Keratinocyte (primary cell): ENCODE results near the gene GOLGA7B. TPM values are rescaled to one million over a fixed set of nuclear protein-coding genes. Genes with fewer than 3 reads are reported as not detected.

Experiments used
- DNase-seq: peaks from one replicate; pipeline ENCODE4 v3.0.0-alpha.2; 2011; ENCODE audit warnings: low read depth, missing footprints, low spot score
- FAIRE-seq: peaks from 2 replicates; lab custom pipeline; 2011; peaks lifted over from hg19 to GRCh38; lab: Jason Lieb, UNC
- H2AFZ ChIP-seq: 2 replicates; pipeline ENCODE4 v1.6.0; 2012; ENCODE audit warnings: low read length, control low read depth, inconsistent platforms; ENCODE audit not compliant: control insufficient read depth
- H3K27ac ChIP-seq: 2 replicates; pipeline ENCODE4 v1.5.1; 2011; ENCODE audit warnings: low read length; ENCODE audit not compliant: control insufficient read depth, insufficient read depth
- H3K27me3 ChIP-seq: 3 replicates; pipeline ENCODE4 v1.6.0; 2011; ENCODE audit warnings: low read length; ENCODE audit not compliant: control insufficient read depth, insufficient read depth; ENCODE audit errors: extremely low read depth
- H3K36me3 ChIP-seq, 2 experiments: 2 replicates in 1 of 2; 3 replicates in 1 of 2; pipeline ENCODE4 v1.5.1; 2011; ENCODE audit warnings: low read length in 2 of 2, mild to moderate bottlenecking in 1 of 2; ENCODE audit not compliant: control insufficient read depth in 2 of 2, insufficient read depth in 2 of 2; ENCODE audit errors: extremely low read depth in 1 of 2
- H3K4me1 ChIP-seq: 3 replicates; pipeline ENCODE4 v1.5.1; 2011; ENCODE audit warnings: low read length; ENCODE audit not compliant: control insufficient read depth, insufficient read depth; ENCODE audit errors: extremely low read depth
- H3K4me2 ChIP-seq: 3 replicates; pipeline ENCODE4 v1.6.0; 2011; ENCODE audit warnings: low read depth, low read length; ENCODE audit not compliant: control insufficient read depth, insufficient read depth; ENCODE audit errors: extremely low read depth
- H3K4me3 ChIP-seq, 3 experiments: fragments of 200-600 bp in 1 of 3; sonication (generic) in 1 of 3; 2 replicates in 2 of 3; 3 replicates in 1 of 3; pipeline ENCODE4 v1.5.1; 2011 to 2016; ENCODE audit warnings: low read length in 3 of 3, mild to moderate bottlenecking in 3 of 3, control low read depth in 2 of 3, inconsistent platforms in 1 of 3, low read depth in 1 of 3, mixed read lengths in 1 of 3, mixed run types in 1 of 3, moderate library complexity in 1 of 3; ENCODE audit not compliant: control insufficient read depth in 2 of 3, insufficient read depth in 2 of 3; ENCODE audit errors: extremely low read depth in 1 of 3
- H3K79me2 ChIP-seq: 2 replicates; pipeline ENCODE4 v1.6.0; 2012; ENCODE audit warnings: low read length; ENCODE audit not compliant: control insufficient read depth, insufficient read depth
- H3K9ac ChIP-seq: 3 replicates; pipeline ENCODE4 v1.6.0; 2011; ENCODE audit warnings: low read length; ENCODE audit not compliant: control insufficient read depth, insufficient read depth; ENCODE audit errors: extremely low read depth
- H3K9me1 ChIP-seq: 3 replicates; pipeline ENCODE4 v1.6.0; 2011; ENCODE audit warnings: low read length; ENCODE audit not compliant: control insufficient read depth, insufficient read depth; ENCODE audit errors: extremely low read depth
- H3K9me3 ChIP-seq: 2 replicates; pipeline ENCODE4 v1.5.1; 2012; ENCODE audit warnings: low read depth, low read length; ENCODE audit not compliant: control insufficient read depth
- H4K20me1 ChIP-seq: 3 replicates; pipeline ENCODE4 v1.6.0; 2011; ENCODE audit warnings: low read length; ENCODE audit not compliant: control insufficient read depth, insufficient read depth; ENCODE audit errors: extremely low read depth
- CTCF ChIP-seq, 3 experiments: IDR thresholded peaks in 1 of 3; conservative IDR thresholded peaks in 1 of 3; optimal IDR thresholded peaks in 1 of 3; 2 replicates in 2 of 3; 3 replicates in 1 of 3; pipeline versions ENCODE3 to v1.5.1; 2011; ENCODE audit warnings: low read length in 3 of 3, mild to moderate bottlenecking in 3 of 3, moderate library complexity in 2 of 3, control low read depth in 1 of 3, inconsistent platforms in 1 of 3; ENCODE audit not compliant: insufficient read depth in 2 of 3; ENCODE audit errors: extremely low read depth in 1 of 3
- EZH2 ChIP-seq: IDR thresholded peaks from one replicate; pipeline ENCODE4 v1.6.1; 2012; ENCODE audit warnings: inconsistent platforms, mild to moderate bottlenecking, low read length, moderate library complexity
- dilution Hi-C: fragments of 300-500 bp; cut with MboI; formaldehyde crosslinking; loops from one replicate; pipeline ENCODE4 v1.7.0; 2020; ENCODE audit warnings: low sequenced_read_pairs; ENCODE audit not compliant: extremely low pct_ligation_motif_present
- polyA plus RNA-seq, 5 experiments: library from polyadenylated mRNA; depleted of rRNA in 3 of 5; stranded (reverse) in 3 of 5; stranded (forward) in 1 of 5; unstranded in 1 of 5; fragments of >200 nt; gene quantifications; 1 replicate in 1 of 5; 2 replicates in 3 of 5; 3 replicates in 1 of 5; pipeline versions ENCODE4 v1.2.1 to v1.2.3, GENCODE V29; 2011 to 2012; ENCODE audit warnings: missing spikeins in 2 of 5, low read depth in 1 of 5, low replicate concordance in 1 of 5

The GOLGA7B gene
- polyA plus RNA-seq, 1 donor (not counting 4 experiments of a cell fraction or from before 2014, with no cell fraction given): 4.9 TPM

- H3K36me3 ChIP-seq: peaks cover 0 to 1% of the 10 kb centered on the region in 2 experiments
- H3K9me1 ChIP-seq: no peaks in the 10 kb centered on the region
- H3K9ac ChIP-seq: no peak overlapping the region
- H3K4me1 ChIP-seq: peaks cover 13% of the 10 kb centered on the region
- no peak overlapping the region for H3K4me3 ChIP-seq
- H3K4me2 ChIP-seq: no peak overlapping the region
- no peaks in the 10 kb centered on the region for H4K20me1 ChIP-seq
- no peak overlapping the region for H3K27ac ChIP-seq
- H3K79me2 ChIP-seq: no peaks in the 10 kb centered on the region
- dilution Hi-C loops: loop anchor here (25.0 kb wide), 1 partner anchor 102 kb away; the partner anchor contains the start of gene SFRP5
- FAIRE-seq (no peak), DNase-seq (no peak)
- no peaks in the 10 kb centered on the region for H3K9me3 ChIP-seq
- no peak for TF ChIP-seq CTCF (optimal IDR thresholded peaks at IDR 0.05 in 1 of 3, IDR thresholded peaks at IDR 0.05 in 1 of 3, conservative IDR thresholded peaks at IDR 0.05 in 1 of 3; ENCODE audit: extremely low read depth in 1 of 3, insufficient read depth in 2 of 3, low read length in 3 of 3)
- no peak for TF ChIP-seq EZH2
- no peaks in the 10 kb centered on the region for H3K27me3 ChIP-seq
- H2AFZ ChIP-seq: no peak overlapping the region
Observed at GRCh38 chr10:97863808-97864207, 14.2 kb downstream of the GOLGA7B start.

GRCh38 chr10:97865488-97865887, 15.8 kb downstream of the GOLGA7B start:
- Histone ChIP-seq H3K4me1 (peaks cover 18% of the 10 kb centered on the region), H3K4me3 (no peak overlapping the region), H3K9me3 (no peaks in the 10 kb centered on the region), H3K36me3 (peaks cover 0 to 1% of the 10 kb centered on the region in 2 experiments), H3K4me2 (no peak overlapping the region), H3K27me3 (no peaks in the 10 kb centered on the region), H2AFZ (no peak overlapping the region), H4K20me1 (no peaks in the 10 kb centered on the region), H3K27ac (no peak overlapping the region), H3K9me1 (no peaks in the 10 kb centered on the region), H3K9ac (no peak overlapping the region), H3K79me2 (no peaks in the 10 kb centered on the region)
- TF ChIP-seq CTCF (optimal IDR thresholded peaks at IDR 0.05 in 1 of 3, IDR thresholded peaks at IDR 0.05 in 1 of 3, conservative IDR thresholded peaks at IDR 0.05 in 1 of 3; ENCODE audit: extremely low read depth in 1 of 3, insufficient read depth in 2 of 3, low read length in 3 of 3) (no peak), EZH2 (no peak)
- DNase-seq (no peak), FAIRE-seq (no peak)
- dilution Hi-C loops: loop anchor here (25.0 kb wide), 1 partner anchor 103 kb away; the partner anchor contains the start of gene SFRP5
